ENCODE results near the gene SLC30A10. TPM values are rescaled to one million over a fixed set of nuclear protein-coding genes. Genes with fewer than 3 reads are reported as not detected.

Gene SLC30A10
- polyA plus RNA-seq, 2 of the 4 experiments (the other 2 are of a cell fraction) = 0.03 to 0.04 TPM

GRCh38 chr1:219941179-219942118 is 13.1 kb upstream of the SLC30A10 start:
- no peaks in the 10 kb centered on the region for H3K9me3 ChIP-seq
- H3K4me2 ChIP-seq = no peak overlapping the region
- no peak overlapping the region for H3K4me3 ChIP-seq
- ATAC-seq (peak in 1 of 2 experiments; percentile 38; a peak in 1 of 6 replicates), DNase-seq (ENCODE audit: low read depth in 1 of 2, low spot score in 1 of 2) (no peak), FAIRE-seq (no peak)
- H3K4me1 ChIP-seq = no peaks in the 10 kb centered on the region
- 18% methylated on average over 2 of the region's 2 CpGs for WGBS (ENCODE audit: missing lambda C conversion rate)
- ChIA-PET CTCF (no interaction called here), POLR2A (no interaction called here)
- no peak for TF ChIP-seq CTCF (IDR thresholded peaks at IDR 0.05)
- TF ChIP-seq ATOH8 (CRISPR knock-in tag; IDR thresholded peaks at IDR 0.05; ENCODE audit: low read depth) = no peak
- TF ChIP-seq FOSL2 (IDR thresholded peaks at IDR 0.05) = no peak
- no peak for TF ChIP-seq FOSL2 (CRISPR knock-in tag; IDR thresholded peaks at IDR 0.05)
- no peak for TF ChIP-seq TP53 (CRISPR knock-in tag; IDR thresholded peaks at IDR 0.05)
- TF ChIP-seq RCOR1 (IDR thresholded peaks at IDR 0.05; ENCODE audit: low read depth, low read length) = no peak
- TF ChIP-seq KDM5A (IDR thresholded peaks at IDR 0.05) = no peak
- TF ChIP-seq REST (IDR thresholded peaks at IDR 0.05) = no peak
- no peak for TF ChIP-seq HMGXB4 (CRISPR knock-in tag; IDR thresholded peaks at IDR 0.05; ENCODE audit: borderline replicate concordance)
- TF ChIP-seq ELK1 (IDR thresholded peaks at IDR 0.05; ENCODE audit: low read depth, low read length) = no peak
- no peak for TF ChIP-seq EP300 (IDR thresholded peaks at IDR 0.05)
- TF ChIP-seq CHD2 (IDR thresholded peaks at IDR 0.05; ENCODE audit: low read length, partially characterized antibody) = no peak
- TF ChIP-seq HOXB5 (CRISPR knock-in tag; IDR thresholded peaks at IDR 0.05) = no peak
- no peak overlapping the region for H3K27ac ChIP-seq

GRCh38 chr1:219940707-219941106 is 12.3 kb upstream of the SLC30A10 start:
- H3K9me3 ChIP-seq = no peaks in the 10 kb centered on the region
- no peak for DNase-seq (ENCODE audit: low read depth in 1 of 2, low spot score in 1 of 2)
- TF ChIP-seq PBX3 (IDR thresholded peaks at IDR 0.05) = no peak
- no peak for TF ChIP-seq RNF2 (IDR thresholded peaks at IDR 0.05; ENCODE audit: borderline replicate concordance, low read depth)
- no peak for TF ChIP-seq SREBF2 (IDR thresholded peaks at IDR 0.05)
- no peak for TF ChIP-seq ESRRA (IDR thresholded peaks at IDR 0.05; ENCODE audit: borderline replicate concordance, low read length)
- no peak for TF ChIP-seq ZSCAN20 (CRISPR knock-in tag; IDR thresholded peaks at IDR 0.05)
- TF ChIP-seq CHD2 (IDR thresholded peaks at IDR 0.05; ENCODE audit: low read length, partially characterized antibody) = no peak
- no peak for TF ChIP-seq NR3C1 (IDR thresholded peaks at IDR 0.05)
- no peak for TF ChIP-seq ELK1 (IDR thresholded peaks at IDR 0.05; ENCODE audit: low read depth, low read length)
- TF ChIP-seq FOXS1 (CRISPR knock-in tag; IDR thresholded peaks at IDR 0.05) = no peak
- TF ChIP-seq TFCP2L1 (CRISPR knock-in tag; IDR thresholded peaks at IDR 0.05) = no peak
- TF ChIP-seq HDAC2 (IDR thresholded peaks at IDR 0.05) = no peak
- H3K27ac ChIP-seq = no peak overlapping the region
- POLR2A ChIA-PET = no interaction called here
- ATAC-seq = no peak
- H3K4me3 ChIP-seq = no peak overlapping the region
- no peaks in the 10 kb centered on the region for H3K4me1 ChIP-seq
- WGBS (ENCODE audit: missing lambda C conversion rate) = 35% methylated on average over 3 of the region's 3 CpGs
- no peak overlapping the region for H3K4me2 ChIP-seq
- FAIRE-seq = no peak
- CTCF ChIA-PET = no interaction called here

All from A549 (cell line).